ENCODE measurements around the gene ST6GALNAC2.
"Not testable (repeated sequence)": the region's sequence is repeated elsewhere in the genome, so short reads cannot be mapped to it uniquely, and the experiment has no call there.

ST6GALNAC2 gene

DNA sequence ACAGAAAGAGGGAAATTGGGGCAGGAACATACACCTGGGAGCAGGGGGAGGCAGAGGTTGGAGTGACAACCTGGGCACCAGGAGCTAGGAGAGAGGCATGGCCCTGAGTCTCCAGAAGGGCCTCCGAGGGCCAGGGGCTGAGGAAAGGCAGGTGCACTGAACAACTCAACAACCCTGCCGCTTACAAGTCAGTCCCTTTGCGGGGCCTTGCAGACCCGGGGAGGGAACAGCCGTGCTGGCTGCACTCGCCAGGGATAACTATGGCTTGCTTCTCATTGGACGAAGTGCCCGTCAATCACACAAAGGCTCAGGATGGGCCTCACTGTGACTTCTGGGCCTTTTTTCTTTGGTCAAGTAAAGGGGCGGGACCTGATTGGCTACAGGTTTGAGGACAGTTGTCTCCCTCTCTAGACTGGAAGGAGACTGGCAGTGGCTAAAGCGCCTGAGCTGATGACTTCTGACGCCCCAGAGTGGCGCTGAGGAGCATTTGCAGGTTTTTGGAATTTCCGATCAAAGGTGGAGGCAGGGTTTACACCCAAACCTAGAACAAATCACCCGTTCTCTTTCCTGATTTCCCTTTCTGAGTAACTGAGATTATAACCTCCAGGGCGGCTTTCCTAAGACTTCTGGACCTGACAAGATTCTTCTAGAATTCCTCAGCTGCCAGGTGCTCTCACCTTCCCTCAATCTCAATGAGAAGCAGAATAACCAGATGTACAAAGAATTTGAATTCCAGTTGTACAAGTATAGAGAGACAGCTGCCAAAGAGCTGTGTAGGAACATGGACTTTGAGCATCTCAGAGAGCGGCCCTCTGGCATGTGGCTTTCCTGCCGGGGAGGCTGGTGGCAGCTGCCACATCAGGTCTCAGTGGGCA, 27.6 kb upstream of the ST6GALNAC2 start:
- Histone ChIP-seq H3K79me2 (ENCODE audit: insufficient read depth, low read depth) (no peaks in the 10 kb centered on the region), H2AFZ (ENCODE audit: low read depth) (no peak overlapping the region), H3K4me2 (no peak overlapping the region), H3K27ac (no peak overlapping the region), H3K27me3 (ENCODE audit: insufficient read depth, low read depth) (peaks cover 3% of the 10 kb centered on the region; the same call in 1 of the 2 replicates), H4K20me1 (ENCODE audit: insufficient read depth) (no peaks in the 10 kb centered on the region), H3K4me1 (ENCODE audit: low read depth, poor library complexity, severe bottlenecking) (no peaks in the 10 kb centered on the region), H3K4me3 (IDR thresholded peaks at IDR 0.05; ENCODE audit: insufficient read depth, low read depth, low read length) (no peak overlapping the region), H3K9ac (no peak overlapping the region), H3K36me3 (ENCODE audit: insufficient read depth) (no peaks in the 10 kb centered on the region)
- TF ChIP-seq, protein P1, sequence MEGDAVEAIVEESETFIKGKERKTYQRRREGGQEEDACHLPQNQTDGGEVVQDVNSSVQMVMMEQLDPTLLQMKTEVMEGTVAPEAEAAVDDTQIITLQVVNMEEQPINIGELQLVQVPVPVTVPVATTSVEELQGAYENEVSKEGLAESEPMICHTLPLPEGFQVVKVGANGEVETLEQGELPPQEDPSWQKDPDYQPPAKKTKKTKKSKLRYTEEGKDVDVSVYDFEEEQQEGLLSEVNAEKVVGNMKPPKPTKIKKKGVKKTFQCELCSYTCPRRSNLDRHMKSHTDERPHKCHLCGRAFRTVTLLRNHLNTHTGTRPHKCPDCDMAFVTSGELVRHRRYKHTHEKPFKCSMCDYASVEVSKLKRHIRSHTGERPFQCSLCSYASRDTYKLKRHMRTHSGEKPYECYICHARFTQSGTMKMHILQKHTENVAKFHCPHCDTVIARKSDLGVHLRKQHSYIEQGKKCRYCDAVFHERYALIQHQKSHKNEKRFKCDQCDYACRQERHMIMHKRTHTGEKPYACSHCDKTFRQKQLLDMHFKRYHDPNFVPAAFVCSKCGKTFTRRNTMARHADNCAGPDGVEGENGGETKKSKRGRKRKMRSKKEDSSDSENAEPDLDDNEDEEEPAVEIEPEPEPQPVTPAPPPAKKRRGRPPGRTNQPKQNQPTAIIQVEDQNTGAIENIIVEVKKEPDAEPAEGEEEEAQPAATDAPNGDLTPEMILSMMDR (conservative IDR thresholded peaks at IDR 0.05; ENCODE audit: low read depth, low read length): no peak

DNA sequence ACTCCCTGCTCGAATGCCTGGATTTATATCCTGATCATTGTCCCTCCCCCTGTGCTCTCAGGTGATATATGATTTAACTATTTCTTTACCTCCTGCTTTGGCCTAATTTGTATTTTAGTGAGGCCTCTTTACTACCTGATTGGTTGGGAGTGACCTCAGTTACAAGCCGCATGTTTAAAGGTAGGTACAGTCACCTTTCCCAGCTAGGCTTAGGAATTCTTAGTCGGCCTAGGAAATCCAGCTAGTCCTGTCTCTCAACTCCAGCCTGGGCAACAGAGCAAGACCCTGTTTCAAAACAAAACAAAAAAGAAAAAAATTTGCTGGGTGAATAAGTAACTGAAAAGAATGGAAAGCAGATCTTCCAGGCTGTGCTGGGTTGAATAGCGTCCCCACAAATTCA, 26.8 kb upstream of the ST6GALNAC2 start:
- peaks cover 3% of the 10 kb centered on the region; the same call in 1 of the 2 replicates for H3K27me3 ChIP-seq (ENCODE audit: insufficient read depth, low read depth)
- no peak overlapping the region for H3K9ac ChIP-seq
- no peak overlapping the region for H3K4me2 ChIP-seq
- TF ChIP-seq, protein P1 (conservative IDR thresholded peaks at IDR 0.05; ENCODE audit: low read depth, low read length): no peak
- H4K20me1 ChIP-seq (ENCODE audit: insufficient read depth): no peaks in the 10 kb centered on the region
- H3K4me3 ChIP-seq (IDR thresholded peaks at IDR 0.05; ENCODE audit: insufficient read depth, low read depth, low read length): no peak overlapping the region
- no peak overlapping the region for H3K27ac ChIP-seq
- no peak overlapping the region for H2AFZ ChIP-seq (ENCODE audit: low read depth)
- no peaks in the 10 kb centered on the region for H3K4me1 ChIP-seq (ENCODE audit: low read depth, poor library complexity, severe bottlenecking)
- H3K79me2 ChIP-seq (ENCODE audit: insufficient read depth, low read depth): no peaks in the 10 kb centered on the region
- no peaks in the 10 kb centered on the region for H3K36me3 ChIP-seq (ENCODE audit: insufficient read depth)

DNA sequence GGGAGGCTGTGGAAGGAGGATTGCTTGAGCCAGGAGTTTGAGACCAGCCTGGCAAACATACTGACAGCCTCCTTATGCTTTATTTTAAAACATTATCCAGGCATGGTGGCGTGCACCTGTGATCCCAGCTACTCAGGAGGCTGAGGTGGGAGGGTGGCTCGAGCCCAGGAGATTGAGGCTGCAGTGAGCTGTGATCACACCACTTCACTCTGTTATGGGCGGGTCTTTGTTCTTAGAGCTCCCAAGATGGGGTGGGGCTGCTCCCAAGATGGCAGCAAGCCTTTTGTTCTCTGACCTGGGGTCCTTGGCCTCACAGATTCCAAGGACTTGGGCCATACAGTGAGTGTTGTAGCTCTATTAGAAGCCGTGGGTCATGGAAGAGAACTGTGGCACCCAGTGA, 26.1 kb upstream of the ST6GALNAC2 start:
- Histone ChIP-seq H3K27me3 (ENCODE audit: insufficient read depth, low read depth) (peaks cover 3% of the 10 kb centered on the region; the same call in 1 of the 2 replicates), H3K79me2 (ENCODE audit: insufficient read depth, low read depth) (no peaks in the 10 kb centered on the region), H3K36me3 (ENCODE audit: insufficient read depth) (no peaks in the 10 kb centered on the region), H3K4me2 (no peak overlapping the region), H2AFZ (ENCODE audit: low read depth) (no peak overlapping the region), H4K20me1 (ENCODE audit: insufficient read depth) (no peaks in the 10 kb centered on the region), H3K4me3 (IDR thresholded peaks at IDR 0.05; ENCODE audit: insufficient read depth, low read depth, low read length) (no peak overlapping the region), H3K4me1 (ENCODE audit: low read depth, poor library complexity, severe bottlenecking) (no peaks in the 10 kb centered on the region), H3K27ac (no peak overlapping the region), H3K9ac (no peak overlapping the region)
- TF ChIP-seq, protein P1 (conservative IDR thresholded peaks at IDR 0.05; ENCODE audit: low read depth, low read length): no peak

DNA sequence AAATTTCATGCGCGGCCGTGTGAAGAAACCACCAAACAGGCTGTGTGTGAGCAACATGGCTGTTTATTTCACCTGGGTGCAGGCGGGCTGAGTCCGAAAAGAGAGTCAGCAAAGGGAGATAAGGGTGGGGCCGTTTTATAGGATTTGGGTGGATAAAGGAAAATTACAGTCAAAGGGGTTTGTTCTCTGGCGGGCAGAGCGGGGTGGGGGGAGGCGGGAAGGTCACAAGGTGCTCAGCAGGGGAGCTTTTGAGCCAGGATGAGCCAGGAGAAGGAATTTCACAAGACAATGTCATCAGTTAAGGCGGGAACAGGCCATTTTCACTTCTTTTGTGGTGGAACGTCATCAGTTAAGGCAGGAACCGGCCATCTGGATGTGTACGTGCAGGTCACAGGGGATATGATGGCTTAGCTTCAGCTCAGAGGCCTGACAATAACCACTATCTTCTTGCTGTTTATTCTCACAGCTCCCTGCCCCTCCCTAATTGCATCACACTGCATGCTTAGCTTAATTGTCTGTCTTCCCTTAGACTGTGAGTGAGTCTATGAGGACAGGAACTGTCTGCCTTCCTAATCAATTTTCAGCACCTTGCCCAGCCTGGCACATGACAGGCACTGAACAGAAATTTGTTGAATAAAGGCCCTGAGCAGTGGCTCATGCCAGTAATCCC, 25.6 kb upstream of the ST6GALNAC2 start:
- H3K9ac ChIP-seq; H3K27me3 ChIP-seq (ENCODE audit: insufficient read depth, low read depth); H2AFZ ChIP-seq (ENCODE audit: low read depth); H3K4me3 ChIP-seq (IDR thresholded peaks at IDR 0.05; ENCODE audit: insufficient read depth, low read depth, low read length); H3K4me2 ChIP-seq; H3K79me2 ChIP-seq (ENCODE audit: insufficient read depth, low read depth); H3K36me3 ChIP-seq (ENCODE audit: insufficient read depth); H4K20me1 ChIP-seq (ENCODE audit: insufficient read depth); H3K27ac ChIP-seq; H3K4me1 ChIP-seq (ENCODE audit: low read depth, poor library complexity, severe bottlenecking): not testable (repeated sequence)

DNA sequence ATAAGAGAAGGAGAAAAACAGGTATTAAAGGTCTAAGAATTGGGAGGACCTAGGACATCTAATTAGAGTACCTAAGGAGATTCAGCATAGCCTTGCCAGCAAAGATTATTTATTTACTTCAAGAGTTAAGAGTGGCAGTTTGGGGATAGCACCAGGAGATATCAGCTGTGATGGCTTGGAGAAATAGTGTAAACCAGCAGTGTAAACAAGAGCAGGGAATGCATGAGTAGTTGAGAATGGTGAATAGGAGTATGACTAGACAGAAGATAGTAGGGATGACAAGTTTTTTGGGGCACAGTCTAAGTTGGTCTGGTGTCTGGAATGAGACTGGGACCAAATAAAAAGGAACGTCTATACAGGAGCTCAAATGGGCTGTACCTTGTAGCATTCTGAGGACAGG, 21.0 kb upstream of the ST6GALNAC2 start:
- not testable (repeated sequence) for H3K27ac ChIP-seq; H3K79me2 ChIP-seq (ENCODE audit: insufficient read depth, low read depth); H3K27me3 ChIP-seq (ENCODE audit: insufficient read depth, low read depth); H3K4me1 ChIP-seq (ENCODE audit: low read depth, poor library complexity, severe bottlenecking); H3K4me2 ChIP-seq; H2AFZ ChIP-seq (ENCODE audit: low read depth); H4K20me1 ChIP-seq (ENCODE audit: insufficient read depth); H3K4me3 ChIP-seq (IDR thresholded peaks at IDR 0.05; ENCODE audit: insufficient read depth, low read depth, low read length); H3K9ac ChIP-seq; H3K36me3 ChIP-seq (ENCODE audit: insufficient read depth)
